ENCODE results near the gene SSC5D.

The SSC5D gene

GRCh38 chr19:55504981-55505380 lies 16.7 kb downstream of the SSC5D start:
- no peak for TF ChIP-seq REST (IDR thresholded peaks at IDR 0.05; ENCODE audit: insufficient read depth in 1 of 2, low read depth in 2 of 2, low read length in 2 of 2)
- TF ChIP-seq POLR2AphosphoS5 (IDR thresholded peaks at IDR 0.05; ENCODE audit: low read depth, low read length): no peak
- TF ChIP-seq SIN3A (IDR thresholded peaks at IDR 0.05; ENCODE audit: borderline replicate concordance, insufficient read depth, low read length): no peak
- TF ChIP-seq FOXP2 (optimal IDR thresholded peaks at IDR 0.05; ENCODE audit: borderline replicate concordance, extremely low read depth, extremely low read length, insufficient read depth): no peak
- TF ChIP-seq TAF1 (IDR thresholded peaks at IDR 0.05; ENCODE audit: borderline replicate concordance, insufficient read depth, low read length): no peak

- no peak for TF ChIP-seq SIN3A (IDR thresholded peaks at IDR 0.05; ENCODE audit: borderline replicate concordance, insufficient read depth, low read length)
- no peak for TF ChIP-seq POLR2AphosphoS5 (IDR thresholded peaks at IDR 0.05; ENCODE audit: low read depth, low read length)
- TF ChIP-seq FOXP2 (optimal IDR thresholded peaks at IDR 0.05; ENCODE audit: borderline replicate concordance, extremely low read depth, extremely low read length, insufficient read depth): no peak
- no peak for TF ChIP-seq REST (IDR thresholded peaks at IDR 0.05; ENCODE audit: insufficient read depth in 1 of 2, low read depth in 2 of 2, low read length in 2 of 2)
- TF ChIP-seq TAF1 (IDR thresholded peaks at IDR 0.05; ENCODE audit: borderline replicate concordance, insufficient read depth, low read length): no peak
Measured at GRCh38 chr19:55508120-55508519, 19.9 kb downstream of the SSC5D start.

- TF ChIP-seq REST (IDR thresholded peaks at IDR 0.05; ENCODE audit: insufficient read depth in 1 of 2, low read depth in 2 of 2, low read length in 2 of 2) (no peak), FOXP2 (optimal IDR thresholded peaks at IDR 0.05; ENCODE audit: borderline replicate concordance, extremely low read depth, extremely low read length, insufficient read depth) (peak; percentile 91)
Measured at GRCh38 chr19:55516878-55517620, 28.8 kb downstream of the SSC5D start.

GRCh38 chr19:55519451-55520311 lies 31.4 kb downstream of the SSC5D start:
- TF ChIP-seq TAF1 (IDR thresholded peaks at IDR 0.05; ENCODE audit: borderline replicate concordance, insufficient read depth, low read length) (no peak), POLR2AphosphoS5 (IDR thresholded peaks at IDR 0.05; ENCODE audit: low read depth, low read length) (no peak), SIN3A (IDR thresholded peaks at IDR 0.05; ENCODE audit: borderline replicate concordance, insufficient read depth, low read length) (no peak), REST (IDR thresholded peaks at IDR 0.05; ENCODE audit: insufficient read depth in 1 of 2, low read depth in 2 of 2, low read length in 2 of 2) (no peak), FOXP2 (optimal IDR thresholded peaks at IDR 0.05; ENCODE audit: borderline replicate concordance, extremely low read depth, extremely low read length, insufficient read depth) (no peak)

Data from PFSK-1 (cell line).